Tibial artery (tissue), 4 donors: ENCODE data around the gene FNTB.

Experiments
- DNase-seq, 2 donors: peaks; one replicate each; pipeline ENCODE4 v3.0.0-alpha.2; 2019
- H3K27ac ChIP-seq, 2 donors: fragments of 200-600 bp; sonication (generic) in 1 of 2; 1 replicate in 1 of 2; 2 replicates in 1 of 2; pipeline ENCODE4 v1.5.1; 2018 to 2019; ENCODE audit warnings: mild to moderate bottlenecking in 1 of 2
- H3K27me3 ChIP-seq, 2 donors: fragments of 200-600 bp; sonication (generic) in 1 of 2; one replicate each; pipeline versions ENCODE4 v1.5.1 to v1.6.0; 2016 to 2019
- H3K36me3 ChIP-seq, 3 donors: fragments of 200-600 bp; sonication (generic) in 2 of 3; one replicate each; pipeline ENCODE4 v1.5.1; 2016 to 2019; ENCODE audit warnings: mild to moderate bottlenecking in 2 of 3
- H3K4me1 ChIP-seq, 4 donors: fragments of 200-600 bp; sonication (generic) in 2 of 4; 1 replicate in 3 of 4; 2 replicates in 1 of 4; pipeline ENCODE4 v1.5.1; 2016 to 2019
- H3K4me3 ChIP-seq, 2 donors: fragments of 200-600 bp; sonication (generic) in 1 of 2; 1 replicate in 1 of 2; 2 replicates in 1 of 2; pipeline ENCODE4 v1.5.1; 2018 to 2019; ENCODE audit warnings: mild to moderate bottlenecking in 2 of 2
- H3K9me3 ChIP-seq, 3 donors: fragments of 200-600 bp; sonication (generic) in 1 of 3; one replicate each; pipeline ENCODE4 v1.5.1; 2016 to 2019
- CTCF ChIP-seq, 2 experiments: fragments of 200-600 bp in 1 of 2; fragments of 450-650 bp in 1 of 2; IDR thresholded peaks; one replicate each; pipeline ENCODE4 v1.5.1; 2017 to 2019; ENCODE audit warnings: antibody characterized with exemption in 2 of 2, mild to moderate bottlenecking in 1 of 2, moderate library complexity in 1 of 2
- intact Hi-C: fragments of 100-400 bp; cut with DNase I; formaldehyde crosslinking; loops from one replicate; pipeline ENCODE4 v1.15.0; 2023; ENCODE audit warnings: low total_unique reads

The FNTB gene

GRCh38 chr14:65053466-65053865, 66.8 kb downstream of the FNTB start:
- Histone ChIP-seq H3K27ac (no peak overlapping the region), H3K27me3 (no peaks in the 10 kb centered on the region), H3K9me3 (no peaks in the 10 kb centered on the region), H3K4me3 (no peak overlapping the region), H3K36me3 (peaks cover 0 to 44% (median 16%) of the 10 kb centered on the region in 3 donors), H3K4me1 (no peaks in the 10 kb centered on the region)
- intact Hi-C loops: no loop called here
- no peak for TF ChIP-seq CTCF (IDR thresholded peaks at IDR 0.05)
- DNase-seq: no peak

- Histone ChIP-seq H3K27me3 (no peaks in the 10 kb centered on the region), H3K36me3 (peaks cover 0 to 39% (median 16%) of the 10 kb centered on the region in 3 donors), H3K4me3 (no peak overlapping the region), H3K27ac (no peak overlapping the region), H3K9me3 (no peaks in the 10 kb centered on the region), H3K4me1 (no peaks in the 10 kb centered on the region)
- intact Hi-C loops: no loop called here
- DNase-seq: peak in 1 of 2 donors; percentile 61
- TF ChIP-seq CTCF (IDR thresholded peaks at IDR 0.05): no peak
Observed at GRCh38 chr14:65054471-65055085, 67.9 kb downstream of the FNTB start.

- TF ChIP-seq CTCF (IDR thresholded peaks at IDR 0.05): no peak
- Histone ChIP-seq H3K27me3 (no peaks in the 10 kb centered on the region), H3K4me1 (no peaks in the 10 kb centered on the region), H3K36me3 (peaks cover 15 to 57% (median 34%) of the 10 kb centered on the region in 3 donors), H3K27ac (no peak overlapping the region), H3K9me3 (no peaks in the 10 kb centered on the region), H3K4me3 (no peak overlapping the region)
- no peak for DNase-seq
- intact Hi-C loops: no loop called here
Observed at GRCh38 chr14:65057695-65058094, 71.0 kb downstream of the FNTB start.

- no peak overlapping the region for H3K4me3 ChIP-seq
- intact Hi-C loops: no loop called here
- H3K36me3 ChIP-seq: peaks cover 21 to 55% (median 49%) of the 10 kb centered on the region in 3 donors
- H3K27ac ChIP-seq: no peak overlapping the region
- TF ChIP-seq CTCF (IDR thresholded peaks at IDR 0.05): no peak
- no peaks in the 10 kb centered on the region for H3K9me3 ChIP-seq
- DNase-seq: no peak
- H3K27me3 ChIP-seq: no peaks in the 10 kb centered on the region
- H3K4me1 ChIP-seq: no peaks in the 10 kb centered on the region
Observed at GRCh38 chr14:65062096-65063075, 75.7 kb downstream of the FNTB start.

GRCh38 chr14:65065719-65066118, 79.0 kb downstream of the FNTB start:
- Histone ChIP-seq H3K27ac (no peak overlapping the region), H3K4me1 (peaks cover 0 to 11% (median 5%) of the 10 kb centered on the region in 4 donors), H3K36me3 (peaks cover 21 to 73% (median 68%) of the 10 kb centered on the region in 3 donors), H3K9me3 (no peaks in the 10 kb centered on the region), H3K4me3 (no peak overlapping the region), H3K27me3 (no peaks in the 10 kb centered on the region)
- intact Hi-C loops: no loop called here
- TF ChIP-seq CTCF (IDR thresholded peaks at IDR 0.05): no peak
- DNase-seq: no peak
